AG04449 (cell line): ENCODE data around the gene ZNF737.

Source experiments
- CTCF ChIA-PET: fragments of 350-600 bp; formaldehyde crosslinking; extraction: SDS; loops from one replicate; lab custom pipeline; 2021; ENCODE audit warnings: antibody characterized with exemption; lab: Yijun Ruan, JAX
- POLR2A ChIA-PET: fragments of 400-600, 350-600 bp; formaldehyde crosslinking; extraction: SDS; loops from one replicate; lab custom pipeline; 2020; ENCODE audit warnings: antibody characterized with exemption, inconsistent platforms; lab: Yijun Ruan, JAX
- DNase-seq: peaks from one replicate; pipeline ENCODE4 v3.0.0-alpha.2; 2010; ENCODE audit warnings: low read depth, low spot score
- H3K4me3 ChIP-seq: 2 replicates; pipeline ENCODE4 v1.5.1; 2011; ENCODE audit warnings: low read depth, mild to moderate bottlenecking, control low read depth, low read length
- CTCF ChIP-seq: IDR thresholded peaks from one replicate; pipeline ENCODE4 v1.5.1; 2011; ENCODE audit warnings: mild to moderate bottlenecking, moderate library complexity, low read length, control low read depth, inconsistent platforms; ENCODE audit not compliant: insufficient read depth; ENCODE audit errors: missing control alignments

The ZNF737 gene

DNA sequence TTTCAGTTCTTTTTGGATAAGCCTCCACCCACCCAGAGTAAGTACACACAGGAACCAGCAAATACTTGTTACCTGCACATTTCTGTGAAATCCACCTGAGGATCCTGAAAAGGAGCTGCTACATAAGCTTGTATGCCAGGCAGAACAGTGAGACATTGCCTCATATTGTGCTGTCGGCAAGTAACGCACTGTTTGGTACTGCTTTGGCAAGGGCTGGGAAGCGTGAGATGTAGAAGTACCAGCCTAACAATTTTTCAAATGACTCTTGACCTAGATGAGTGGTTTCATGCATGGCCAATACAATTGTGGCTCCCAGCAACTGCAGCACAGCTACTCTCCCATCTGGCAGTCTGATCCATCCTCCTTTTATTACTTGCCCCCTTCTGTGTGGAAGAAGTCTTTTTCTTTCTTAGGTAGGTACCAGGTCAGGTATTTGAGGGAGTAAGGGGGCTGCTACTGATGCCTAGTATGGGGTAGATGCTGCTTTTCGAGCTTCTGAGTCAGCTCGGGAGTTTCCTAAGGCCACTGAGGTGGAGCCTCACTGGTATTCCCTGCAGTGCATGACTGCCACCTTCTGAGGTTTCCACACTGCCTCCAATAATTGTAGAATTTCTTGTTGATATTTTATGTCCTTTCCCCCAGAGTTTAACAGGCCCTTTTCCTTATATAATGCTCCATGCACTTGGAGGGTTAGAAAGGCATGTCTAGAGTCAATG, 52.2 kb downstream of the ZNF737 start:
- ChIA-PET CTCF (no interaction called here), POLR2A (no interaction called here)
- H3K4me3 ChIP-seq = no peak overlapping the region
- no peak for TF ChIP-seq CTCF
- no peak for DNase-seq

DNA sequence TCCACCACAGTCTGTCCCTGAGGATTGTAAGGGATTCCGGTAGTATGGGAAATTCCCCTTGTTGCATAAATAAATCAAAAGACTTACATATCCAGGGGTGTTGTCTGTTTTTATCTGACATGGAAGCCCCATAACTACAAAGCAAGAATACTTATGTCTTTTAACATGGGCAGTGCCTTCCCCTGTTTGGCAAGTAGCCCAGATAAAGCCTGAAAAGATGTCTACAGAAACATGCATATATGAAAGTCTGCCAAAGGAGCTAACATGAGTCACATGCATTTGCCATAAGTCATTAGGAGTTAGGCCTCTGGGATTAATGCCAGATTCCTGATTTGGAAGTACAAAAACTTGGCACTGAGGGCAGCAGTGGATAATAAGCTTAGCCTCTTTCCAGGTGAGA, 62.1 kb downstream of the ZNF737 start:
- CTCF ChIA-PET = no interaction called here
- peak; percentile 44 for DNase-seq

More for the DNA sequence above, 62.1 kb downstream of the ZNF737 start:
- H3K4me3 ChIP-seq = no peak overlapping the region
- TF ChIP-seq CTCF = no peak
- POLR2A ChIA-PET = no interaction called here
